Natural killer cell (primary cell): Measurements from ENCODE around the gene DLGAP5. TPM values are rescaled to one million over a fixed set of nuclear protein-coding genes. Genes with fewer than 3 reads are reported as not detected.

ENCODE experiments used
- ATAC-seq, 3 donors: fragments of 150-1000 bp in 2 of 3; fragments of 200-7000 bp in 1 of 3; cut with Tn5 transposase; 1 replicate in 1 of 3; 2 replicates in 2 of 3; pipeline ENCODE4 v1.10.0; 2021; ENCODE audit warnings: mild to moderate bottlenecking in 2 of 3, moderate library complexity in 2 of 3
- DNase-seq, 2 donors: peaks; one replicate each; pipeline versions ENCODE4 v3.0.0 to v3.0.0-alpha.2; 2013 to 2021; ENCODE audit warnings: mixed read lengths in 1 of 2
- H3K27ac ChIP-seq: one replicate; pipeline ENCODE4 v1.5.1; 2013; ENCODE audit warnings: mild to moderate bottlenecking, low read length
- H3K27me3 ChIP-seq: one replicate; pipeline ENCODE4 v1.6.1; 2013; ENCODE audit warnings: low read length; ENCODE audit not compliant: control insufficient read depth, insufficient read depth
- H3K36me3 ChIP-seq: one replicate; pipeline ENCODE4 v1.6.1; 2013; ENCODE audit warnings: low read length; ENCODE audit not compliant: control insufficient read depth, insufficient read depth
- H3K4me1 ChIP-seq: one replicate; pipeline ENCODE4 v1.6.1; 2013; ENCODE audit warnings: low read length; ENCODE audit not compliant: control insufficient read depth, insufficient read depth
- H3K4me3 ChIP-seq: one replicate; pipeline ENCODE4 v1.5.1; 2013; ENCODE audit warnings: low read length
- H3K9me3 ChIP-seq: one replicate; pipeline ENCODE4 v1.6.1; 2013; ENCODE audit warnings: low read length; ENCODE audit not compliant: control insufficient read depth, insufficient read depth
- H3K27ac Mint-ChIP-seq, 2 donors: one replicate each; pipeline ENCODE4 v1.8.0; 2022; ENCODE audit warnings: mild to moderate bottlenecking in 2 of 2, mixed read lengths in 2 of 2, moderate library complexity in 1 of 2
- H3K27me3 Mint-ChIP-seq, 2 donors: one replicate each; pipeline ENCODE4 v1.8.0; 2022; ENCODE audit warnings: low read depth in 2 of 2, mixed read lengths in 2 of 2
- H3K36me3 Mint-ChIP-seq: one replicate; pipeline ENCODE4 v1.8.0; 2022; ENCODE audit warnings: mixed read lengths
- H3K4me1 Mint-ChIP-seq, 2 donors: one replicate each; pipeline ENCODE4 v1.8.0; 2022; ENCODE audit warnings: mixed read lengths in 2 of 2
- H3K4me3 Mint-ChIP-seq: one replicate; pipeline ENCODE4 v1.8.0; 2022; ENCODE audit warnings: mild to moderate bottlenecking, moderate library complexity, mixed read lengths
- H3K9me3 Mint-ChIP-seq, 2 donors: one replicate each; pipeline ENCODE4 v1.8.0; 2022; ENCODE audit warnings: mixed read lengths in 2 of 2
- WGBS: methylation state at CpG from one replicate; pipeline ENCODE4 v1.1.7; 2013; ENCODE audit warnings: missing lambda C conversion rate; ENCODE audit not compliant: insufficient coverage; 5-methylcytosine and 5-hydroxymethylcytosine counted together
- intact Hi-C: fragments of 100-400 bp; cut with micrococcal nuclease; formaldehyde crosslinking; loops from one replicate; pipeline ENCODE4 v1.14.2; 2022
- total RNA-seq, 4 donors: library from RNA; stranded (reverse); fragments of 120-200 nt in 1 of 4; gene quantifications; one replicate each; pipeline versions ENCODE4 v1.2.3 to v1.2.4, GENCODE V29; 2013 to 2022
- TF ChIP-seq, protein P1 (sequence below): fragments of 200-600 bp; IDR thresholded peaks from one replicate; pipeline ENCODE4 v1.8.0; 2022; ENCODE audit warnings: antibody characterized with exemption

DLGAP5 gene
- total RNA-seq, 3 donors from 2014 or later (not counting 1 experiment from before 2014, with no cell fraction given): 0.15 to 1.9 (median 0.54) TPM

DNA sequence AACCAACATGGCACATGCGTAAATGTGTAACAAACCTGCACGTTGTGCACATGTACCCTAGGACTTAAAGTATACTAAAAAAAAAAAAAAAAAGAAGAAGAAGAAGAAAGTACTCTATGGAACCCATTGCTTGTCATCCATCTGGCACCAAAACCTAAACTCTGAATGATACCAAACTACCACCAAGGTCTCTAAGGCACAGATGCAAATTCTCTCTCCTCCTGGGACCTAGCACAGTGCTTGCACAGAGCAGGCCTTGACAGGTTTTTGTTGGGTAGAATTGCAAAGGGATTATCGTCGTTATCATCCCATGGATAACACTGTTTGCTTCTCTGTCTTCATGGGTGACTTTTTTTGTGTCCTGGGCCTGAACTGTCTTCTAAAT lies 75.5 kb downstream of the DLGAP5 start:
- no peaks in the 10 kb centered on the region for H3K36me3 Mint-ChIP-seq
- peaks cover 0 to 4% of the 10 kb centered on the region in 2 donors for H3K27me3 Mint-ChIP-seq
- TF ChIP-seq, protein P1, sequence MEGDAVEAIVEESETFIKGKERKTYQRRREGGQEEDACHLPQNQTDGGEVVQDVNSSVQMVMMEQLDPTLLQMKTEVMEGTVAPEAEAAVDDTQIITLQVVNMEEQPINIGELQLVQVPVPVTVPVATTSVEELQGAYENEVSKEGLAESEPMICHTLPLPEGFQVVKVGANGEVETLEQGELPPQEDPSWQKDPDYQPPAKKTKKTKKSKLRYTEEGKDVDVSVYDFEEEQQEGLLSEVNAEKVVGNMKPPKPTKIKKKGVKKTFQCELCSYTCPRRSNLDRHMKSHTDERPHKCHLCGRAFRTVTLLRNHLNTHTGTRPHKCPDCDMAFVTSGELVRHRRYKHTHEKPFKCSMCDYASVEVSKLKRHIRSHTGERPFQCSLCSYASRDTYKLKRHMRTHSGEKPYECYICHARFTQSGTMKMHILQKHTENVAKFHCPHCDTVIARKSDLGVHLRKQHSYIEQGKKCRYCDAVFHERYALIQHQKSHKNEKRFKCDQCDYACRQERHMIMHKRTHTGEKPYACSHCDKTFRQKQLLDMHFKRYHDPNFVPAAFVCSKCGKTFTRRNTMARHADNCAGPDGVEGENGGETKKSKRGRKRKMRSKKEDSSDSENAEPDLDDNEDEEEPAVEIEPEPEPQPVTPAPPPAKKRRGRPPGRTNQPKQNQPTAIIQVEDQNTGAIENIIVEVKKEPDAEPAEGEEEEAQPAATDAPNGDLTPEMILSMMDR: no peak
- H3K4me3 ChIP-seq: no peak overlapping the region
- H3K9me3 Mint-ChIP-seq: no peaks in the 10 kb centered on the region
- H3K27ac ChIP-seq: no peak overlapping the region
- no peaks in the 10 kb centered on the region for H3K9me3 ChIP-seq
- H3K4me1 ChIP-seq: peaks cover 15% of the 10 kb centered on the region
- no peaks in the 10 kb centered on the region for H3K27me3 ChIP-seq
- peaks cover 8 to 22% of the 10 kb centered on the region in 2 donors for H3K4me1 Mint-ChIP-seq
- no peak overlapping the region for H3K27ac Mint-ChIP-seq
- H3K4me3 Mint-ChIP-seq: no peak overlapping the region
- WGBS: over 99% methylated on average over 4 of the region's 4 CpGs
- no peaks in the 10 kb centered on the region for H3K36me3 ChIP-seq
- ATAC-seq: no peak
- intact Hi-C loops: no loop called here
- DNase-seq: no peak

DNA sequence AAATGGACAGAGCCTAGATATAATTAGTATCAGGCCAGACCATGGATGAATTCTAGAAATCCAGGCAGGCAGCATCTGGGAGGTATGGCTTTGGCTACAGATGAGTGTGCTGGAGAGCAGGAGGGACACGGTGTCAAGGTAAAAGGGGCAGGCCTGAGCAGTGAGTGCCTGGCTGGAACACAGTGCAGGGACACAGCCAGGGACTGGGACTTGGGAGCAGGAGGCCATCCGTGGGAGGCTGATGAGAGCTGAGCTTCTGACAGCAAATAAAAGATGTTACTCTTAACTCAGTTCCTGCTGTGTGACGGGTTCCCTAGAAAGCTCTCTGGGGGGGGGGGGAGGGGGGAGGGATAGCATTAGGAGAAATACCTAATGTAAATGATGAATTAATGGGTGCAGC lies 75.9 kb downstream of the DLGAP5 start:
- Mint-ChIP-seq H3K4me3 (no peak overlapping the region), H3K27ac (no peak overlapping the region), H3K4me1 (peaks cover 5 to 19% of the 10 kb centered on the region in 2 donors), H3K9me3 (no peaks in the 10 kb centered on the region), H3K36me3 (no peaks in the 10 kb centered on the region), H3K27me3 (peaks cover 0 to 4% of the 10 kb centered on the region in 2 donors)
- H3K4me3 ChIP-seq: no peak overlapping the region
- intact Hi-C loops: no loop called here
- no peaks in the 10 kb centered on the region for H3K9me3 ChIP-seq
- no peaks in the 10 kb centered on the region for H3K27me3 ChIP-seq
- H3K27ac ChIP-seq: no peak overlapping the region
- no peak for ATAC-seq
- 85% methylated on average over 3 of the region's 3 CpGs for WGBS
- no peak for DNase-seq
- no peaks in the 10 kb centered on the region for H3K36me3 ChIP-seq
- TF ChIP-seq, protein P1: no peak
- peaks cover 13% of the 10 kb centered on the region for H3K4me1 ChIP-seq

DNA sequence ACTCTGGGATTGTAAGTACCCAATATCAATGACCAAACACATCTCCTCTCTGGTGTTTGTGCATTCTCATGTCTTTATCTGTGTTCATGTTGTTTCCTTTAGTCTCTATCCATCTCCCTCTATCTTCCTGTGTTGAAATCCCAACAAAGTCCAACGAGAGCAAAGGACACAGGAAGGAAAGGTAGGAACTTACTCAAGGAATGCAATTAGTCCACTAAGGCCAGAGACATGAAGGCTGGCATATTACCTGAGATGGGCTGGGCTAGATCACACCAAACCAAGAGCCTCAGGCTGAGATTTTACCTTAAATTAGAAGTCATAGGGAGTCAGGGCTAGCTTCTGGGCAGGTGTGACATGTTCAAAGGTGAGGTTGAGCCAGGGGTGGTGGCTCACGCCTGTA lies 76.7 kb downstream of the DLGAP5 start:
- ATAC-seq (no peak), DNase-seq (no peak)
- H3K36me3 Mint-ChIP-seq: no peaks in the 10 kb centered on the region
- TF ChIP-seq, protein P1: no peak
- peaks cover 9% of the 10 kb centered on the region for H3K4me1 ChIP-seq
- no peak overlapping the region for H3K27ac Mint-ChIP-seq
- peaks cover 0 to 13% of the 10 kb centered on the region in 2 donors for H3K4me1 Mint-ChIP-seq
- H3K27me3 ChIP-seq: no peaks in the 10 kb centered on the region
- no peaks in the 10 kb centered on the region for H3K9me3 Mint-ChIP-seq
- 56% methylated on average over 2 of the region's 2 CpGs for WGBS
- H3K4me3 ChIP-seq: no peak overlapping the region
- peaks cover 0 to 4% of the 10 kb centered on the region in 2 donors for H3K27me3 Mint-ChIP-seq
- H3K9me3 ChIP-seq: no peaks in the 10 kb centered on the region
- H3K36me3 ChIP-seq: no peaks in the 10 kb centered on the region
- H3K27ac ChIP-seq: no peak overlapping the region
- H3K4me3 Mint-ChIP-seq: no peak overlapping the region
- intact Hi-C loops: no loop called here

DNA sequence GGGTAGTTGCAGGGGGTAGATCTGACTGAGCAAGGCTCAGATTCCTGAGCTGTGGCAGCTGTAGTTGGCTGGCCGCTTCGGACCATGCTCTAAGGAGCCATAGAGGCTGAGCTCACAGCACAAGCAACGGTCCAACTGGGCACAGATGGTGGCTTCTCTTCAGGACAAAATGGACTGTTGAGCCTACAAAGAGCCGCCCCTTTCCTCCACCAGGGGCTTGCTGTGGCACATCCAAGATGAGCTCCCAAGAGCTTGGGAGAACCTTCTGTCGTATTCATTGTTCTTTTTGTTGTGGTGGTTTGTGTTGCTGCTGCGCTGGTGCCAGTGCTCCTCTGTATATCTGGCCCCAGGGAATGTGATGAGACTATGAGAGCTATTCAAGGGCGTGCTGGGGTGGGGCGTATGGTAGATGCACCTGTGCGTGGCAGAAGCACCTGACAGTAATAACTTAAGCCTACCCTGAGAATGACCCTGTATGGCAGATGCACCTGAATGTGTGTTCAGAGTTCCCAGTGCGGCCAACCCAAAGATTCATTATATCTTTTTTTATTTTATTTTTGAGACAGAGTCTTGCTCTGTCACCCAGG lies 80.2 kb downstream of the DLGAP5 start:
- Mint-ChIP-seq H3K9me3 (no peaks in the 10 kb centered on the region), H3K27ac (no peak overlapping the region), H3K4me3 (no peak overlapping the region), H3K4me1 (peaks cover 5 to 6% of the 10 kb centered on the region in 2 donors), H3K27me3 (peaks cover 0 to 4% of the 10 kb centered on the region in 2 donors), H3K36me3 (no peaks in the 10 kb centered on the region)
- intact Hi-C loops: no loop called here
- Histone ChIP-seq H3K36me3 (no peaks in the 10 kb centered on the region), H3K4me1 (peaks cover 7% of the 10 kb centered on the region), H3K27me3 (no peaks in the 10 kb centered on the region), H3K9me3 (no peaks in the 10 kb centered on the region), H3K4me3 (no peak overlapping the region), H3K27ac (no peak overlapping the region)
- no peak for ATAC-seq
- over 99% methylated on average over 10 of the region's 10 CpGs for WGBS
- TF ChIP-seq, protein P1: no peak
- DNase-seq: no peak
